ENCODE measurements around the gene GCLC.

The GCLC gene

DNA sequence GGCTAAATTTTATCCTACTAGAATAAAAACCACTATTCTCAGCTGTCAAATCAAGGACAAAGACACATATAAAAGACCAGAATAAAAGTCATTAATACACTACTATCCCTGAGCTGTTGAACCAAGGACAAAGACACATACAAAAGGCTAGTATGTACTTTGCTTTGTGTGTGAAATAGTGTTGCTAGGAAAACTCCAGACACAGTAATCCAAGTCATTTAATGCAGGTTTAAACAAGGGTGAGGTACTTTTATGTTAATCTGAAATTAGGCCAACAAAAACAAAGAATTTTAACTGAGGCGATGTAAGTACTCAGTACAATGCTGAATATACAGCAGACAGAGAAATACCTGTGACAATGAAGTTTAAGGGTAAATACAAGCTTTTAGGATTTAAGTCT, 18.9 kb downstream of the GCLC start:
- Mint-ChIP-seq H3K27me3 (no peaks in the 10 kb centered on the region), H3K36me3 (peaks cover 3% of the 10 kb centered on the region), H3K4me3 (no peak overlapping the region), H3K4me1 (peaks cover 15% of the 10 kb centered on the region), H3K9me3 (no peaks in the 10 kb centered on the region), H3K27ac (no peak overlapping the region)
- ATAC-seq (ENCODE audit: low read depth) = no peak
- DNase-seq (ENCODE audit: low spot score in 2 of 2) = no peak

DNA sequence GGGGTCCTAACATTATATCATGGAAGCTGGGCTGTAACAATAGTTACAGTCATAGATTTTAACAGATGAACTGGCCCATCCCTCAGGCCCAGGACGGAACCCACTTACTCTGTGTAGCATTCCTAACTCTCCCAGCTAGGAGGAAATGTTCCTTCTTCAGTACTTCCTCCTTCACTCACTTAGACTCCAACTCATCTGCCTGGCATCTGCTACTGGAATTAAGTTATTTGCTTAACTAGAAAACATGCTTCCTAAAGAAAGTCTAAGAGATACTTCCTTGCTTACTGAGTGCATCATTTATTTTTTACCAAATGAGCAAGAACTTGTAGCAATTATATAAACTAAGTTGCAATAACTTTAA, 20.5 kb downstream of the GCLC start:
- no peaks in the 10 kb centered on the region for H3K9me3 Mint-ChIP-seq
- H3K4me3 Mint-ChIP-seq = no peak overlapping the region
- no peaks in the 10 kb centered on the region for H3K27me3 Mint-ChIP-seq
- H3K27ac Mint-ChIP-seq = no peak overlapping the region
- ATAC-seq (ENCODE audit: low read depth) = no peak
- peaks cover 8% of the 10 kb centered on the region for H3K36me3 Mint-ChIP-seq
- peaks cover 13% of the 10 kb centered on the region for H3K4me1 Mint-ChIP-seq
- DNase-seq (ENCODE audit: low spot score in 2 of 2) = no peak

DNA sequence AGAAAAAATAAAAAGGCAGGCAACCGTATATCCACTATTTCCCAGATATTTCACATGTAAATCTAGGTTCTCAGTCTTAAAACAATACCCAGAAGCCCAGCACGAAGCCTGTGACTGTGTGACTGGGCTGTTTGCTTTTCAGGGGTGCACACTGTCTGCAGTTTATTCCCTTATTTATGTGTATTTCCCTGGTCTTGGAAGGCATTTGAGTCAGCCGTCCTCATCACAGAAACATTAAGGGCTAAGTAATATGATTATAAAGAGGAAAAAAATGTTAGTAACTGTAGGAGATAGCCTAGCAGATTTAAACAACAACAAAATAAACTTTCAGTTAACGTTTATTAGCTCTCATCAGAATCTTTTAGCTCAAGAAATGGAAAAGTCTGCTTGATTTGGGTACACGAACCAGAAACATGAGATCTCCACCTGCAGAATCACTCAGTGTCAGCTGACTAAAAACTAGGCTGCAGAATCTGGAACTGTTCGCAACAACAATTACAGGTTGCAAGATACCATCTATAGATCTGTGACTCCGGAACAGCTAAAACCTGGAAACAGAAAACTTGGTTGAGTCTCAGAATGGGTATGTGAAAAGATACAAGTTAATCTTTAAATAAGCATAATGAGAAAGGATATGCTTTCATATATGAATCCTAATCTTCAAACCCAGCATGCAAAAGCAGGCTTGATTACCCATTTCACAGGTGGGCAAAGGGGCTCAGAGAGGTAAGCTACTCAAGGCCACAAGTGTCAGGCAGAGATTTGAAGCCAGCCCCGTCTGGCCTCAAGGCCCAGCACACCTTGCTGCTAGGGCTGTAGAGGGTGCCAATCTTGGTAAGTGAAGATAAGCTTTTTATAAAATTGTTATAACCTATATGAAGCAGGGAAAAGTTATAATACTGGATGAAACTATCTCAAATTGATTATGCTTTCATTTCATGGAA, 21.1 kb downstream of the GCLC start:
- peaks cover 13% of the 10 kb centered on the region for H3K36me3 Mint-ChIP-seq
- no peaks in the 10 kb centered on the region for H3K27me3 Mint-ChIP-seq
- no peak overlapping the region for H3K27ac Mint-ChIP-seq
- DNase-seq (ENCODE audit: low spot score in 2 of 2) (no peak), ATAC-seq (ENCODE audit: low read depth) (no peak)
- no peaks in the 10 kb centered on the region for H3K9me3 Mint-ChIP-seq
- H3K4me3 Mint-ChIP-seq = no peak overlapping the region
- peaks cover 13% of the 10 kb centered on the region for H3K4me1 Mint-ChIP-seq

DNA sequence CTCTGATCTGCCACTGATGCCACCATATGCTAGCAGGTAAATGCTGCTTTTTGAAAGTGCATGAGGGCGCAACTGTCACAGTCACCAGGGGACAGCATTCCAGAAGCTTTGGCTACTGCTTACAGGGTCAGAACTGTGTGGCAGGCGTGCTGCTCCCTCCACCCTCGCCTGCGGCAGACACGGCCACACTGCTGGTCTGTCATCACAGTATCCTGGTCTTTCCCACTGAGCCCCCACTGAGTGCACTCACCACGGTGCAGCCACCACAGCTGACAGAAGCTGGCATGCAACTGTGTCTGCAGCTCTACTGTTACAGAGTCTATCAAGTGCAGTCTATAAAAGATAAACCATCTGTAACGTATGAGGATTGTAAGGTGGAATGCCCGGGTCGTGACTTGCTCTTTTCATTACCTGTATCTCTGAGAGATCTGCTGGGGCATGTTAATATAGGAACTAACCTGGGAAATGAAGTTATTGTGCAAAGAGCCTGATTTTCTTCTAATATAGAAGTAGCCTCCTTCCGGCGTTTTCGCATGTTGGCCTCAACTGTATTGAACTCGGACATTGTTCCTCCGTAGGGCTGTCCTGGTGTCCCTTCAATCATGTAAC, 24.5 kb downstream of the GCLC start:
- ATAC-seq (ENCODE audit: low read depth) (no peak), DNase-seq (ENCODE audit: low spot score in 2 of 2) (no peak)
- H3K36me3 Mint-ChIP-seq = peaks cover 25% of the 10 kb centered on the region
- H3K4me1 Mint-ChIP-seq = peaks cover 6% of the 10 kb centered on the region
- no peak overlapping the region for H3K4me3 Mint-ChIP-seq
- no peaks in the 10 kb centered on the region for H3K27me3 Mint-ChIP-seq
- no peaks in the 10 kb centered on the region for H3K9me3 Mint-ChIP-seq
- no peak overlapping the region for H3K27ac Mint-ChIP-seq

DNA sequence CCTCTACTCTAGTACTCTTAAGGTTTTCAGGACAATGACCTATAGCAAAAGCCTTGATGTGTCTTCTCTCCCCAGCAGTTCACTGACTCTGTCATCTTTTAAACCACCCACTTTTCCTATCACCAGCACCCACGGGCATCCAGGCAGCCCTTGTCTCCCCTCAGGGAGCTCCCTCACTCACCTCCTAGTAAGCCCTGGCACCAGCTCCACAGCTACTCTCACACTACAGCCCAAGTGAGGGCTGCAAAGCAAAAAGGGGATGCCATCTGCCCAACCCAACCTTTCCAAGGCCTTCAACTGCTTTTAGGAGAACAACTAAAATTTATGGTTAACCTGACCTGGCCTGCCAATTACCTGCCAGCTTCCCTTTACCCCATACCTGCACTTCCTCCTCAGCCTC, 26.0 kb downstream of the GCLC start:
- no peaks in the 10 kb centered on the region for H3K9me3 Mint-ChIP-seq
- DNase-seq (ENCODE audit: low spot score in 2 of 2) (no peak), ATAC-seq (ENCODE audit: low read depth) (no peak)
- H3K36me3 Mint-ChIP-seq = peaks cover 30% of the 10 kb centered on the region
- H3K4me3 Mint-ChIP-seq = no peak overlapping the region
- no peak overlapping the region for H3K27ac Mint-ChIP-seq
- no peaks in the 10 kb centered on the region for H3K27me3 Mint-ChIP-seq
- peaks cover 2% of the 10 kb centered on the region for H3K4me1 Mint-ChIP-seq

DNA sequence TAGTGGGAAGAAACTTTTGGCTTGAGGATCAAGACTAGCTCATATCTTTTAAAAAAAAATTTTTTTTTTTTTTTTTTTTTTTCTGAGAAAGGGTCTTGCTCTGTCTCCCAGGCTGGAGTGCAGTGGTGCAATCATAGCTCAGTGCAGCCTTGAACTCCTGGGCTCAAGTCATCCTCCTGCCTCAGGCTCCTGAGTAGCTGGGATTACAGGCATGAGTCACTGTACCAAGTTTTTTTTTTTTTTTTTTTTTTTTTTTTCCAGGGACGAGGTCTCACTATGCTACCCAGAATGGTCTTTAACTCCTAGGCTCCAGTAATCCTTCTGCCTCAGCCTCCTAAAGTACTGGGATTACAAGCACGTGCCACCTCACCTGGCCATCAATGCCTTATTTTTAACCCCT, 27.9 kb downstream of the GCLC start:
- H3K9me3 Mint-ChIP-seq = no peaks in the 10 kb centered on the region
- no peak overlapping the region for H3K27ac Mint-ChIP-seq
- H3K4me3 Mint-ChIP-seq = no peak overlapping the region
- DNase-seq (ENCODE audit: low spot score in 2 of 2) (no peak), ATAC-seq (ENCODE audit: low read depth) (no peak)
- H3K4me1 Mint-ChIP-seq = peaks cover 2% of the 10 kb centered on the region
- H3K27me3 Mint-ChIP-seq = no peaks in the 10 kb centered on the region
- peaks cover 30% of the 10 kb centered on the region for H3K36me3 Mint-ChIP-seq

DNA sequence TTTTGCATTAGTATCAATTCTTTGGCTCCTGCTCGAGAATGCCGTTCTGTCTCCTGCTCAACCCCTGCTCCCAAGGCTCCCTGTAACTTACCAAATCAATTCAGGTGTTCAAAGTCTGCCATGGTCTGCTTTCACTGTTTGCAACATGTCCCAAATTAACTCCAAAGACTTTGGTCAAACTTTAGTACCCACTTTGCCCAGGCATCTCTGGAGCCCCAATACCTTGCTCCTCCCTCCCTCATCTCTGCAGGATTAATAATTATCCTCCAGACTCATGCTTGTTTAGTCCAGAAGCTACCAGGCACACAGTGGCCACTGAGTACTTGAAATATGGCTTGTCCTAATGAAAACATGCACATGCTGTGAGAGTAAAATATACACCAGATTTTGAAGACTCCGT, 30.2 kb downstream of the GCLC start:
- ATAC-seq (ENCODE audit: low read depth) (no peak), DNase-seq (ENCODE audit: low spot score in 2 of 2) (no peak)
- Mint-ChIP-seq H3K36me3 (peaks cover 29% of the 10 kb centered on the region), H3K9me3 (no peaks in the 10 kb centered on the region), H3K4me3 (no peak overlapping the region), H3K27ac (no peak overlapping the region), H3K27me3 (no peaks in the 10 kb centered on the region), H3K4me1 (no peaks in the 10 kb centered on the region)

DNA sequence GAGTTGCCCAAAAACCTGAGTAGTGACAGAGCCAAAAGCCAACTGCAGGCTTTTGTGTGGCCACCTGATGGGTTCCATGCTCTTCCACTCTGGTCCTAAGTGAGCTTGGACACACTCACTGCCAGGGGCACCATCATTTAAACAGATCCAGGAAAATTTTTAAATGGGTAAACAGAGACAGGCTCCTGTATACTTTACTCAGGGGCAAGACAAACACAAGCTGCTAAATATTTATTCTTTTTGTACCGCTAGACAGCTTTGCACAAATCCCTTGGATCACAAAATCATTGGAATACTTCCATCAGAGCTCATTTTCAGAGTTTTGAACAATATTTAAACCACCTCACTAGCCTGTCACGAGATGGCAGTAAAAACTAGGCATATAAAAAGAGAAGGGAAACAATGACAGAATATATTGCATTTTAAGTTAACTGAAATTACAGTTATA, 31.4 kb downstream of the GCLC start:
- no peak overlapping the region for H3K4me3 Mint-ChIP-seq
- no peak for DNase-seq (ENCODE audit: low spot score in 2 of 2)
- H3K27ac Mint-ChIP-seq = no peak overlapping the region
- no peak for ATAC-seq (ENCODE audit: low read depth)
- H3K27me3 Mint-ChIP-seq = no peaks in the 10 kb centered on the region
- H3K4me1 Mint-ChIP-seq = no peaks in the 10 kb centered on the region
- H3K9me3 Mint-ChIP-seq = no peaks in the 10 kb centered on the region
- H3K36me3 Mint-ChIP-seq = peaks cover 25% of the 10 kb centered on the region

DNA sequence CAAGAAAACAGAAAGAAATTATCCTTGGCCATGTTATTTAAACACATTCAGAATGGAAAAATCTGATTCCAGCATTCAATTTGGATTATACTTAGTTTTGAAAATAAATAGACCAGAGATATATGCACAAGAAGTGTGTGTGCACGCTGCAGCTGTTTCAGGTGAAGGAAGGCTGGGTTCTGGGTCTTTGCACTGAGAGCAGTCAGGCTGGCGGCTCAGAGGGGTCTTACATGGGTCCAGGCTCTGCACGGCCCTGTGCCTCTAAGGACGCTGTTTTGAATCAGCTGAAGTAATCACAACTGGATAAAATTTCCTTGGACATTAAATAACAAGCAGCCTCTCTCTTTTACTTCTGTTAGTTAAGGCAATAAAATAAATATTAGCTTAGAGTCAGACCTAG, 31.8 kb downstream of the GCLC start:
- no peak overlapping the region for H3K4me3 Mint-ChIP-seq
- H3K27ac Mint-ChIP-seq = no peak overlapping the region
- no peaks in the 10 kb centered on the region for H3K4me1 Mint-ChIP-seq
- no peaks in the 10 kb centered on the region for H3K9me3 Mint-ChIP-seq
- ATAC-seq (ENCODE audit: low read depth) (no peak), DNase-seq (ENCODE audit: low spot score in 2 of 2) (no peak)
- H3K36me3 Mint-ChIP-seq = peaks cover 30% of the 10 kb centered on the region
- no peaks in the 10 kb centered on the region for H3K27me3 Mint-ChIP-seq

DNA sequence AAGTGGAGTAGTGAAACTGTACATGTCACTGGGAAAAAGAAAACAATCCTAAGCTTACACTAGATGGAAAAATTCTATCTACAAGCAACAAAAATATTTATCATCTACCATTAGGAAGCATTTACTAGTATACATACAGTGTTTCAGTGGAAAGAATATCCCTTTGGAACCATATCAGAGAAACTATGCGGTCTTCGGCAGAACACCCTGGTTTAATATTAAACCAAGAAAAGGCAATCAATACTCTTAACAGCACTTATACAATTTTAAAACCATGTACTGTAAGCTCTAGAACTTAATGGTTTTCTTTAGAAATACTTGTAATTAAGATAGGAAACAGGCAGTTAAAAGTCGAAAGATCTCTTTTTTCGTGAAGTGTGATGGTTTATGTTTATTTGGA, 32.3 kb downstream of the GCLC start:
- Mint-ChIP-seq H3K4me3 (no peak overlapping the region), H3K9me3 (no peaks in the 10 kb centered on the region), H3K27ac (no peak overlapping the region), H3K4me1 (no peaks in the 10 kb centered on the region), H3K36me3 (peaks cover 30% of the 10 kb centered on the region), H3K27me3 (no peaks in the 10 kb centered on the region)
- DNase-seq (ENCODE audit: low spot score in 2 of 2) (no peak), ATAC-seq (ENCODE audit: low read depth) (no peak)

DNA sequence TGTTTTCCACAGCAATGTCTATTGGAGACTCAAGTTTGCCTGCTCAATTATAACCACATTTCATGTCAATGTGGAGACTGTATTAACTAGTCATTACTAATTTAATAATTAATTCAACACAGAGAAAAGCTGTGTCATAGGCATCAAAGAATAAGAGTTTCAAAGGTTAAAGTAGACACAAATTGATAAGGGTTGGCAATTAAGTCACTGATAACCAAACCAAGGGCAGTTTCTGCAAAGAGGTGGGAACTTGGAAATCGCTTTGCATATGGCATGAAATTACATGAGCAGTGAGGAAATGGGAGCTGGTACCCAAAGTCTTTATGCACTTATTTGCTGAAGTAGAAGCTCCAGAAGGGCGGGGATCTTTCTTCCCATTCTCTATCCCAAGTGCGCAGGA, 34.2 kb downstream of the GCLC start:
- H3K4me1 Mint-ChIP-seq = no peaks in the 10 kb centered on the region
- no peaks in the 10 kb centered on the region for H3K27me3 Mint-ChIP-seq
- H3K4me3 Mint-ChIP-seq = no peak overlapping the region
- no peak overlapping the region for H3K27ac Mint-ChIP-seq
- H3K36me3 Mint-ChIP-seq = peaks cover 28% of the 10 kb centered on the region
- H3K9me3 Mint-ChIP-seq = no peaks in the 10 kb centered on the region
- ATAC-seq (ENCODE audit: low read depth) (no peak), DNase-seq (ENCODE audit: low spot score in 2 of 2) (no peak)

DNA sequence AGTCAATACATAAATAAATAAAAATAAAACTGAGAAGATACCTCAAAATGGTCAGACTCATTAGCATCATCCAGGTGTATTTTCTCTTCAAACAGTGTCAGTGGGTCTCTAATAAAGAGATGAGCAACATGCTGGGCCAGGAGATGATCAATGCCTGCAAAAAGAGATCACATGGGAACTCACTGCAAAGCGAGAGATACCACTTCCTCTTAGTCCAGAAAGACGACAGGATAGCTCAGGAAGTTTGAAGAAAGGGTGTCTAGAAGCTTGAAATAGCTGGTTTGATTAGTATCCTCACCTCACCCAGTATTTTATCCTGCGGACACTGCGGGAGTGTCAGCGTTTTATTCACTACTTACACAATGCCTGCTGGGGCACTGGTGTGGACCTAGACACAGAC, 38.0 kb downstream of the GCLC start:
- Mint-ChIP-seq H3K36me3 (peaks cover 35% of the 10 kb centered on the region), H3K27ac (no peak overlapping the region), H3K4me1 (no peaks in the 10 kb centered on the region), H3K9me3 (no peaks in the 10 kb centered on the region), H3K27me3 (no peaks in the 10 kb centered on the region), H3K4me3 (no peak overlapping the region)
- DNase-seq (ENCODE audit: low spot score in 2 of 2) (no peak), ATAC-seq (ENCODE audit: low read depth) (no peak)

DNA sequence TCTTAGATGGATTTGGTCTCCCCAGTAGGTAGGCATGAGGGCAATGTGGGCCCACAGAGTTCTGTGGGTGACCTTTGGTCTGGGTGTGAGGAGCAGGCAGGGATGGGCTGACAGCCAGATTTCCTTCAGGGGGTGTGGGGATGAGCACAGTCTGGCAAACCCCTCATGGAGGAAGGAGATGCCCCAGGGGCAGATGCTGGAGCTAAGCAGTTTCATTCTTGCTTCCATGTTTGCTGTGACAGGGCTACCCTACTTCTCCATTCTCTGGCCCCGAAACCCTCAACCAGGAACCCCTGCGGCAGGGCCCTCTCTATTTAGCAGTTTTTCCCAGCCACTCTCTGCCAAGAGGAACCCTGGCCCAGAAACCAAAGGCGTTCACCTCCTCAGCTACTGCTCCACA, 40.4 kb downstream of the GCLC start:
- Mint-ChIP-seq H3K4me1 (no peaks in the 10 kb centered on the region), H3K4me3 (no peak overlapping the region), H3K27ac (no peak overlapping the region), H3K27me3 (no peaks in the 10 kb centered on the region), H3K9me3 (no peaks in the 10 kb centered on the region), H3K36me3 (peaks cover 32% of the 10 kb centered on the region)
- ATAC-seq (ENCODE audit: low read depth) (no peak), DNase-seq (ENCODE audit: low spot score in 2 of 2) (no peak)

DNA sequence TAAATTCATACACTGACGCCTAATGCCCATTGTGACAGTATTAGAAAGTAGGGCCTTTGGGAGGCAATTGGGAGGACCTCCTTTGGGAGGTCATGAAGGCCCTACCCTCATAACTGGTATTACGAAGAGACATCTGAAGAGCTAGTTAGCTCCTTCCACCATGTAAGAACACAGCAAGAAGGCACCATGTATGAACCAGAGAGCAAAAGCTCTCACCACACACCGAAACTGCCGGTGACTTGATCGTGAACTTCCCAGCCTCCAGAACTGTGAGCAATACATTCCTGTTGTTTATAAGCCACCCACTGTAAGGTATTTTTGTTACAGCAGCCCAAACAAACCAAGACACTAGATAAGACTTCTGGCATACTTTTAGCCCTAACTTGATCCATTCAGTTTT, 41.8 kb downstream of the GCLC start:
- Mint-ChIP-seq H3K36me3 (peaks cover 27% of the 10 kb centered on the region), H3K27me3 (no peaks in the 10 kb centered on the region), H3K4me3 (no peak overlapping the region), H3K9me3 (no peaks in the 10 kb centered on the region), H3K4me1 (no peaks in the 10 kb centered on the region), H3K27ac (no peak overlapping the region)
- ATAC-seq (ENCODE audit: low read depth) = no peak
- no peak for DNase-seq (ENCODE audit: low spot score in 2 of 2)

DNA sequence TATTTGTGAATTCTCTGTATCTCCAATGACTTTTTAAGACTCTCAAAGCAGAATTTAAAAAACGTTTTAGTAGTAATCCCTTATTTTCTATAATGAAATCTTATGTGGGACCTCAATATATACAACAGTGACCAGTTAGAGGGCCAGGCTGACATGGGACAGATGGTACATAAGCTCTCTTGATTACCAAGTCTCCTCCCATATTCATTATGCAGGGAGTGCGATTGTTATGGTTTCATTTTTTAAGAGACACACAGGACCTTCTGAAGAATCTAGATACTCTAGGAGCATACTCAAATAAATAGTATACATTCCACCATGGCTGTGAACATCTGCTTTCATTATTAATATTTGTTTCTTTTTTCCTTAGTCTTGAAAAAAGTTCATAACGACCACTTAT, 43.5 kb downstream of the GCLC start:
- no peaks in the 10 kb centered on the region for H3K9me3 Mint-ChIP-seq
- H3K4me3 Mint-ChIP-seq = no peak overlapping the region
- H3K36me3 Mint-ChIP-seq = peaks cover 29% of the 10 kb centered on the region
- H3K27ac Mint-ChIP-seq = no peak overlapping the region
- H3K27me3 Mint-ChIP-seq = no peaks in the 10 kb centered on the region
- DNase-seq (ENCODE audit: low spot score in 2 of 2) (no peak), ATAC-seq (ENCODE audit: low read depth) (no peak)
- H3K4me1 Mint-ChIP-seq = no peaks in the 10 kb centered on the region
